HepG2 (cell line): ENCODE measurements around the gene SPDYE6. TPM values are rescaled to one million over a fixed set of nuclear protein-coding genes. Genes with fewer than 3 reads are reported as not detected.

ENCODE experiments used
- CREB1 ChIP-seq, 2 experiments: fragments of 450-650 bp in 1 of 2; IDR thresholded peaks; 2 replicates each; pipeline ENCODE4 v1.6.1; 2016 to 2017; ENCODE audit warnings: control low read depth in 1 of 2, mild to moderate bottlenecking in 1 of 2, missing compliant biosample characterization in 1 of 2, missing genetic modification characterization in 1 of 2
- KAT7 ChIP-seq: IDR thresholded peaks from 2 replicates; pipeline ENCODE4 v1.6.1; 2018; ENCODE audit warnings: borderline replicate concordance, missing compliant biosample characterization
- KDM3A ChIP-seq: IDR thresholded peaks from 2 replicates; pipeline ENCODE4 v1.6.1; 2018; ENCODE audit warnings: low read depth, missing compliant biosample characterization
- KLF16 ChIP-seq, 2 experiments: sonication (generic) in 1 of 2; formaldehyde crosslinking in 1 of 2; IDR thresholded peaks; 2 replicates each; pipeline versions ENCODE4 v1.6.1 to v1.8.0; 2016 to 2023; ENCODE audit warnings: missing genetic modification reagents in 2 of 2, missing compliant biosample characterization in 1 of 2
- MIER2 ChIP-seq: IDR thresholded peaks from 2 replicates; pipeline ENCODE4 v1.6.1; 2016; ENCODE audit warnings: missing biosample characterization, missing genetic modification reagents
- MTF2 ChIP-seq: sonication (generic); formaldehyde crosslinking; IDR thresholded peaks from 2 replicates; pipeline ENCODE4 v1.5.0; 2020; ENCODE audit warnings: missing genetic modification reagents, borderline replicate concordance
- NR2C2 ChIP-seq: sonication (generic); formaldehyde crosslinking; IDR thresholded peaks from 2 replicates; pipeline ENCODE4 v1.4.0; 2020; ENCODE audit warnings: missing genetic modification reagents, mild to moderate bottlenecking, moderate library complexity, borderline replicate concordance
- NR3C1 ChIP-seq: sonication (generic); formaldehyde crosslinking; IDR thresholded peaks from 2 replicates; pipeline ENCODE4 v1.4.0; 2020; ENCODE audit warnings: missing genetic modification reagents
- ONECUT2 ChIP-seq: sonication (generic); formaldehyde crosslinking; IDR thresholded peaks from 2 replicates; pipeline ENCODE4 v1.4.0; 2020; ENCODE audit warnings: missing genetic modification reagents
- PHF20 ChIP-seq: sonication (generic); formaldehyde crosslinking; IDR thresholded peaks from 2 replicates; pipeline ENCODE4 v1.5.0; 2020; ENCODE audit warnings: mild to moderate bottlenecking, missing genetic modification reagents
- RBM22 ChIP-seq: fragments of 200-400 bp; formaldehyde crosslinking; optimal IDR thresholded peaks from 2 replicates; pipeline ENCODE3; 2017; ENCODE audit warnings: mild to moderate bottlenecking, low read length, moderate library complexity
- SALL1 ChIP-seq: sonication (generic); formaldehyde crosslinking; IDR thresholded peaks from 2 replicates; pipeline ENCODE4 v1.8.0; 2022; ENCODE audit warnings: mild to moderate bottlenecking, missing genetic modification reagents
- TGIF2 ChIP-seq: IDR thresholded peaks from 2 replicates; pipeline ENCODE4 v1.6.1; 2016; ENCODE audit warnings: control low read depth, missing compliant biosample characterization
- ZBTB20 ChIP-seq: sonication (generic); formaldehyde crosslinking; IDR thresholded peaks from 2 replicates; pipeline ENCODE4 v1.8.1; 2023; ENCODE audit warnings: missing genetic modification reagents, low read depth, mild to moderate bottlenecking, borderline replicate concordance
- ZNF235 ChIP-seq: sonication (generic); formaldehyde crosslinking; IDR thresholded peaks from 2 replicates; pipeline ENCODE4 v1.8.1; 2023; ENCODE audit warnings: mild to moderate bottlenecking, missing genetic modification reagents, borderline replicate concordance
- ZNF3 ChIP-seq: IDR thresholded peaks from 2 replicates; pipeline ENCODE4 v1.7.0; 2017; ENCODE audit warnings: inconsistent platforms
- ZNF326 ChIP-seq: sonication (generic); formaldehyde crosslinking; IDR thresholded peaks from 2 replicates; pipeline ENCODE4 v1.4.0; 2020; ENCODE audit warnings: missing genetic modification reagents, borderline replicate concordance
- ZNF431 ChIP-seq: sonication (generic); formaldehyde crosslinking; IDR thresholded peaks from 2 replicates; pipeline ENCODE4 v1.9.0; 2022; ENCODE audit warnings: missing genetic modification reagents, low read depth, mild to moderate bottlenecking, borderline replicate concordance
- ZNF569 ChIP-seq: sonication (generic); formaldehyde crosslinking; IDR thresholded peaks from 2 replicates; pipeline ENCODE4 v1.5.0; 2020; ENCODE audit warnings: mild to moderate bottlenecking, missing genetic modification reagents, moderate library complexity, borderline replicate concordance
- ZSCAN12 ChIP-seq: sonication (generic); formaldehyde crosslinking; IDR thresholded peaks from 2 replicates; pipeline ENCODE4 v1.9.0; 2021; ENCODE audit warnings: mild to moderate bottlenecking, missing genetic modification reagents
- polyA plus RNA-seq, 8 experiments: library from polyadenylated mRNA; depleted of rRNA in 3 of 8; stranded (reverse) in 7 of 8; unstranded in 1 of 8; fragments of >200 nt; fragmentation: Illumina TruSeq in 4 of 8; extraction: Trizol in 4 of 8; gene quantifications; 2 replicates each; pipeline versions ENCODE4 v1.2.1 to v1.2.3, GENCODE V29; 2011 to 2016; ENCODE audit warnings: low read depth in 4 of 8, missing spikeins in 1 of 8, mixed read lengths in 1 of 8; ENCODE audit not compliant: insufficient read depth in 1 of 8
- total RNA-seq, 5 experiments: library from RNA; depleted of rRNA; stranded (reverse); fragments of >200 nt; fragmentation: Illumina TruSeq; extraction: Trizol; gene quantifications; 2 replicates each; pipeline ENCODE4 v1.2.3, GENCODE V29; 2016; ENCODE audit warnings: low read depth in 1 of 5
- TF ChIP-seq, protein P1 (sequence below): sonication (generic); formaldehyde crosslinking; IDR thresholded peaks from 2 replicates; pipeline ENCODE4 v1.8.0; 2022; ENCODE audit warnings: missing genetic modification reagents, mild to moderate bottlenecking, inconsistent platforms, borderline replicate concordance
- TF ChIP-seq, protein P2 (sequence below): sonication (generic); formaldehyde crosslinking; IDR thresholded peaks from 2 replicates; pipeline ENCODE4 v1.4.0; 2020; ENCODE audit warnings: low read depth, missing genetic modification reagents
- TF ChIP-seq, protein P3 (sequence below): sonication (generic); formaldehyde crosslinking; IDR thresholded peaks from 2 replicates; pipeline ENCODE4 v1.5.0; 2020; ENCODE audit warnings: missing genetic modification reagents
- TF ChIP-seq, protein P4 (sequence below): sonication (generic); formaldehyde crosslinking; IDR thresholded peaks from 2 replicates; pipeline ENCODE4 v1.4.0; 2020; ENCODE audit warnings: mild to moderate bottlenecking, missing genetic modification reagents

Gene SPDYE6
- total and polyA plus RNA-seq, 2 of the 13 experiments (the other 11 are each of a cell fraction or from before 2014, with no cell fraction given): 0.07 TPM; not detected in 1

DNA sequence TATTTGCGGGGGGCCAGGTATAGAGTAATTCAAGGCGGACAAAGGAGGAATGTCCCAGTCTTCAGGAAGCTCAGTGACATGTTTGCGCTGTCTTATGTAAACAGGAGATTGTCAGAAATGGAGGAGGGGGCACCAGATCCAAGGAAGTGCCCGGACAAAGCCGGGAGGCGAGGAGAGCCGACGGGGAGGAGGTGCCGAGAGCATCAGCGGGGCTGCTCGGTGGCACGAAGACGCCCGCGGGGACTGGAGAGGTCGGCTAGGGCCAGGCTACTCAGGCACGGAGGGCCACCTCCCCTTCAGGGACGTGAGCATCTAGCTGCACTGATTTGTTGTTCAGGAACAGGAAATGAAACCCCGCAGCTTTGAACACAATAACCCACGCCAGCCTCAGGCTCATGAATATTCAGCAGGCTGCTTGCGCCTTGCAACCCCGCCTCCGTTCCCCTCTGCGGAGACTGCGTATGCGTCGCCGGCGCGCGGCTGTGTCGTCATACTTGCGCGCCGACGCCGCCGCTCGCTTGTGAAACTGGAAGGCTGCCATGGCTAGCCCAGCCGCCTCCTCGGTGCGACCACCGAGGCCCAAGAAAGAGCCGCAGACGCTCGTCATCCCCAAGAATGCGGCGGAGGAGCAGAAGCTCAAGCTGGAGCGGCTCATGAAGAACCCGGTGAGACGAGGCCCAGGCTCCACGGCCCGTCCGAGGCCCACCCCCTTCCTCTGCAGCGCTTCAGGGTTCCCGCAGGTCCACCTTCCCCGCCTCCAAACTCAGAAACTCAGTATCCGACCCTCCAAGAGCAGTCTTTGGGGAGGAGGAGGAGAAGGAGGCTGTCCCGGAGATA lies 39.8 kb upstream of the SPDYE6 start, which contains the start of gene PRKRIP1 (continued):
- TF ChIP-seq, protein P1, sequence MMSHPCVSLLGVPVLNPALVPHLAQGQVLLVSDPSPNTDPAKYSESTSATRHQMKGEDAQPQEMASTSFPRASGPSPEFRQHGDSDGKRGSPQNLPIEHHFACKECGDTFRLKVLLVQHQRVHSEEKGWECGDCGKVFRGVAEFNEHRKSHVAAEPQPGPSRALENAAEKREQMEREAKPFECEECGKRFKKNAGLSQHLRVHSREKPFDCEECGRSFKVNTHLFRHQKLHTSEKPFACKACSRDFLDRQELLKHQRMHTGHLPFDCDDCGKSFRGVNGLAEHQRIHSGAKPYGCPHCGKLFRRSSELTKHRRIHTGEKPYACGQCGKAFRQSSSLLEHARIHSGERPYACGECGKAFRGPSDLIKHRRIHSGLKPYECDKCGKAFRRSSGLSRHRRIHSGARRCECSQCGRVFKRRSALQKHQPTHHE (CRISPR knock-in tag): no peak
- TF ChIP-seq RBM22 (peak; percentile 99), PHF20 (CRISPR knock-in tag) (peak; percentile 83), NR3C1 (CRISPR knock-in tag) (no peak), KLF16 (CRISPR knock-in tag; IDR thresholded peaks at IDR 0.05) (peak in 1 of 2 experiments; percentile 61; a peak in 2 of 4 replicates), SALL1 (CRISPR knock-in tag) (peak; percentile 65), ZNF569 (CRISPR knock-in tag) (no peak), TGIF2 (CRISPR knock-in tag) (no peak), ZNF3 (CRISPR knock-in tag) (no peak), NR2C2 (CRISPR knock-in tag) (0 out of 2 replicates have a peak, but pooled peaks have one; percentile 15), ZNF431 (CRISPR knock-in tag) (no peak), MTF2 (CRISPR knock-in tag) (no peak), CREB1 (IDR thresholded peaks at IDR 0.05) (peak; percentile 89), CREB1 (CRISPR knock-in tag; IDR thresholded peaks at IDR 0.05) (peak; percentile 99), KAT7 (CRISPR knock-in tag) (peak; percentile 32; the same call in 1 of the 2 replicates), KDM3A (no peak), ZBTB20 (CRISPR knock-in tag) (no peak), ZNF326 (no peak), ONECUT2 (CRISPR knock-in tag) (no peak), MIER2 (no peak), ZSCAN12 (CRISPR knock-in tag) (no peak), ZNF235 (CRISPR knock-in tag) (no peak)
- TF ChIP-seq, protein P2, sequence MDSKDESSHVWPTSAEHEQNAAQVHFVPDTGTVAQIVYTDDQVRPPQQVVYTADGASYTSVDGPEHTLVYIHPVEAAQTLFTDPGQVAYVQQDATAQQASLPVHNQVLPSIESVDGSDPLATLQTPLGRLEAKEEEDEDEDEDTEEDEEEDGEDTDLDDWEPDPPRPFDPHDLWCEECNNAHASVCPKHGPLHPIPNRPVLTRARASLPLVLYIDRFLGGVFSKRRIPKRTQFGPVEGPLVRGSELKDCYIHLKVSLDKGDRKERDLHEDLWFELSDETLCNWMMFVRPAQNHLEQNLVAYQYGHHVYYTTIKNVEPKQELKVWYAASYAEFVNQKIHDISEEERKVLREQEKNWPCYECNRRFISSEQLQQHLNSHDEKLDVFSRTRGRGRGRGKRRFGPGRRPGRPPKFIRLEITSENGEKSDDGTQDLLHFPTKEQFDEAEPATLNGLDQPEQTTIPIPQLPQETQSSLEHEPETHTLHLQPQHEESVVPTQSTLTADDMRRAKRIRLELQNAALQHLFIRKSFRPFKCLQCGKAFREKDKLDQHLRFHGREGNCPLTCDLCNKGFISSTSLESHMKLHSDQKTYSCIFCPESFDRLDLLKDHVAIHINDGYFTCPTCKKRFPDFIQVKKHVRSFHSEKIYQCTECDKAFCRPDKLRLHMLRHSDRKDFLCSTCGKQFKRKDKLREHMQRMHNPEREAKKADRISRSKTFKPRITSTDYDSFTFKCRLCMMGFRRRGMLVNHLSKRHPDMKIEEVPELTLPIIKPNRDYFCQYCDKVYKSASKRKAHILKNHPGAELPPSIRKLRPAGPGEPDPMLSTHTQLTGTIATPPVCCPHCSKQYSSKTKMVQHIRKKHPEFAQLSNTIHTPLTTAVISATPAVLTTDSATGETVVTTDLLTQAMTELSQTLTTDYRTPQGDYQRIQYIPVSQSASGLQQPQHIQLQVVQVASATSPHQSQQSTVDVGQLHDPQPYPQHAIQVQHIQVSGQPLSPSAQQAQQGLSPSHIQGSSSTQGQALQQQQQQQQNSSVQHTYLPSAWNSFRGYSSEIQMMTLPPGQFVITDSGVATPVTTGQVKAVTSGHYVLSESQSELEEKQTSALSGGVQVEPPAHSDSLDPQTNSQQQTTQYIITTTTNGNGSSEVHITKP (CRISPR knock-in tag): peak; percentile 47; the same call in 1 of the 2 replicates
- TF ChIP-seq, protein P3, sequence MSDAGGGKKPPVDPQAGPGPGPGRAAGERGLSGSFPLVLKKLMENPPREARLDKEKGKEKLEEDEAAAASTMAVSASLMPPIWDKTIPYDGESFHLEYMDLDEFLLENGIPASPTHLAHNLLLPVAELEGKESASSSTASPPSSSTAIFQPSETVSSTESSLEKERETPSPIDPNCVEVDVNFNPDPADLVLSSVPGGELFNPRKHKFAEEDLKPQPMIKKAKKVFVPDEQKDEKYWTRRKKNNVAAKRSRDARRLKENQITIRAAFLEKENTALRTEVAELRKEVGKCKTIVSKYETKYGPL (CRISPR knock-in tag): no peak
- TF ChIP-seq, protein P4, sequence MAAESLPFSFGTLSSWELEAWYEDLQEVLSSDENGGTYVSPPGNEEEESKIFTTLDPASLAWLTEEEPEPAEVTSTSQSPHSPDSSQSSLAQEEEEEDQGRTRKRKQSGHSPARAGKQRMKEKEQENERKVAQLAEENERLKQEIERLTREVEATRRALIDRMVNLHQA (CRISPR knock-in tag): no peak
